Stomach smooth muscle (tissue), 2 donors: Measurements from ENCODE around the gene BLVRB.
"Not testable (repeated sequence)": the region's sequence is repeated elsewhere in the genome, so short reads cannot be mapped to it uniquely, and the experiment has no call there.

ENCODE experiments used
- H3K27ac ChIP-seq: one replicate; pipeline ENCODE4 v1.7.0; 2013; ENCODE audit warnings: mild to moderate bottlenecking, low read length, inconsistent platforms
- H3K27me3 ChIP-seq, 2 donors: one replicate each; pipeline ENCODE4 v1.7.0; 2013; ENCODE audit warnings: low read length in 2 of 2; ENCODE audit not compliant: insufficient read depth in 2 of 2, control insufficient read depth in 1 of 2
- H3K36me3 ChIP-seq, 2 donors: one replicate each; pipeline ENCODE4 v1.7.0; 2013; ENCODE audit warnings: low read length in 2 of 2; ENCODE audit not compliant: control insufficient read depth in 2 of 2, insufficient read depth in 2 of 2
- H3K4me1 ChIP-seq: one replicate; pipeline ENCODE4 v1.7.0; 2013; ENCODE audit warnings: low read length; ENCODE audit not compliant: control insufficient read depth, insufficient read depth
- H3K4me3 ChIP-seq, 2 donors: one replicate each; pipeline ENCODE4 v1.7.0; 2013; ENCODE audit warnings: low read length in 2 of 2
- H3K9ac ChIP-seq, 2 donors: one replicate each; pipeline ENCODE4 v1.7.0; 2013; ENCODE audit warnings: low read length in 2 of 2, mild to moderate bottlenecking in 1 of 2
- H3K9me3 ChIP-seq, 2 donors: one replicate each; pipeline ENCODE4 v1.7.0; 2013; ENCODE audit warnings: low read length in 2 of 2; ENCODE audit not compliant: control insufficient read depth in 2 of 2
- donor health status: healthy.
- donor health status: Pancreatic carcinoma.

Gene BLVRB

GRCh38 chr19:40489882-40490230 lies 24.3 kb upstream of the BLVRB start:
- no peak overlapping the region for H3K9ac ChIP-seq
- no peaks in the 10 kb centered on the region for H3K27me3 ChIP-seq
- H3K4me1 ChIP-seq = peaks cover 5% of the 10 kb centered on the region
- H3K9me3 ChIP-seq = no peaks in the 10 kb centered on the region
- H3K4me3 ChIP-seq = no peak overlapping the region
- H3K27ac ChIP-seq = no peak overlapping the region
- peaks cover 0 to 3% of the 10 kb centered on the region in 2 donors for H3K36me3 ChIP-seq

- Histone ChIP-seq H3K4me3 (no peak overlapping the region), H3K9ac (no peak overlapping the region), H3K27ac (no peak overlapping the region), H3K27me3 (no peaks in the 10 kb centered on the region), H3K4me1 (peaks cover 5% of the 10 kb centered on the region), H3K9me3 (no peaks in the 10 kb centered on the region), H3K36me3 (no peaks in the 10 kb centered on the region)
Observed at GRCh38 chr19:40486017-40486416, 20.5 kb upstream of the BLVRB start.

GRCh38 chr19:40475878-40476644 lies 10.5 kb upstream of the BLVRB start:
- H3K9me3 ChIP-seq, H3K9ac ChIP-seq, H3K36me3 ChIP-seq, H3K27ac ChIP-seq, H3K4me1 ChIP-seq, H3K4me3 ChIP-seq, H3K27me3 ChIP-seq: not testable (repeated sequence)

- no peak overlapping the region for H3K4me3 ChIP-seq
- H3K36me3 ChIP-seq = peaks cover 0 to 2% of the 10 kb centered on the region in 2 donors
- no peak overlapping the region for H3K9ac ChIP-seq
- H3K4me1 ChIP-seq = no peaks in the 10 kb centered on the region
- no peaks in the 10 kb centered on the region for H3K27me3 ChIP-seq
- H3K27ac ChIP-seq = no peak overlapping the region
- H3K9me3 ChIP-seq = no peaks in the 10 kb centered on the region
Observed at GRCh38 chr19:40474737-40475136, 9.2 kb upstream of the BLVRB start.

- H3K27ac ChIP-seq = no peak overlapping the region
- no peak overlapping the region for H3K9ac ChIP-seq
- no peaks in the 10 kb centered on the region for H3K9me3 ChIP-seq
- no peaks in the 10 kb centered on the region for H3K27me3 ChIP-seq
- H3K36me3 ChIP-seq = no peaks in the 10 kb centered on the region
- H3K4me1 ChIP-seq = no peaks in the 10 kb centered on the region
- H3K4me3 ChIP-seq = no peak overlapping the region
Observed at GRCh38 chr19:40472516-40472915, 7.0 kb upstream of the BLVRB start.

- Histone ChIP-seq H3K27ac (no peak overlapping the region), H3K36me3 (no peaks in the 10 kb centered on the region), H3K9me3 (no peaks in the 10 kb centered on the region), H3K4me1 (peaks cover 10% of the 10 kb centered on the region), H3K27me3 (no peaks in the 10 kb centered on the region), H3K9ac (no peak overlapping the region), H3K4me3 (no peak overlapping the region)
Observed at GRCh38 chr19:40471111-40471510, 5.6 kb upstream of the BLVRB start.

GRCh38 chr19:40469011-40469410 lies 3.5 kb upstream of the BLVRB start:
- Histone ChIP-seq H3K4me1 (peaks cover 23% of the 10 kb centered on the region), H3K4me3 (no peak overlapping the region), H3K27me3 (no peaks in the 10 kb centered on the region), H3K36me3 (no peaks in the 10 kb centered on the region), H3K27ac (no peak overlapping the region), H3K9me3 (no peaks in the 10 kb centered on the region), H3K9ac (no peak overlapping the region)

GRCh38 chr19:40466985-40467734 lies 1.6 kb upstream of the BLVRB start, which contains the start of gene SPTBN4:
TSS of gene SPTBN4 (plus strand) at chr19:40467001. CDS start at chr19:40472622, 5,621 bp downstream.
- Histone ChIP-seq H3K4me3 (peak within 1 kb of the TSS; percentile 79 to 90), H3K36me3 (no peaks in the 10 kb centered on the region), H3K27me3 (no peaks in the 10 kb centered on the region), H3K4me1 (peaks cover 23% of the 10 kb centered on the region), H3K9ac (peak within 1 kb of the TSS; percentile 53 to 69), H3K9me3 (no peaks in the 10 kb centered on the region), H3K27ac (peak within 1 kb of the TSS; percentile 55)

- peak overlapping the region; percentile 79 to 90 for H3K4me3 ChIP-seq
- no peaks in the 10 kb centered on the region for H3K36me3 ChIP-seq
- peak overlapping the region; percentile 45 to 69 for H3K9ac ChIP-seq
- H3K27me3 ChIP-seq = no peaks in the 10 kb centered on the region
- H3K27ac ChIP-seq = peak overlapping the region; percentile 55
- H3K9me3 ChIP-seq = no peaks in the 10 kb centered on the region
- peaks cover 23% of the 10 kb centered on the region for H3K4me1 ChIP-seq
Observed at GRCh38 chr19:40466219-40466984, 857 bp upstream of the BLVRB start.

- Histone ChIP-seq H3K27me3 (no peaks in the 10 kb centered on the region), H3K36me3 (no peaks in the 10 kb centered on the region), H3K4me3 (peak overlapping the region; percentile 88 to 90), H3K9me3 (no peaks in the 10 kb centered on the region), H3K9ac (peak overlapping the region; percentile 73 to 79), H3K27ac (peak overlapping the region; percentile 84), H3K4me1 (peaks cover 23% of the 10 kb centered on the region)
Observed at GRCh38 chr19:40465025-40465556, 454 bp downstream of the BLVRB start.
